Fibroblast of the aortic adventitia (primary cell): ENCODE measurements around the gene SMARCAL1. TPM values are rescaled to one million over a fixed set of nuclear protein-coding genes. Genes with fewer than 3 reads are reported as not detected.

Experiments used
- DNase-seq: peaks from one replicate; pipeline ENCODE4 v3.0.0-alpha.2; 2010; ENCODE audit warnings: low read depth
- H3K4me3 ChIP-seq: 2 replicates; pipeline ENCODE4 v1.5.1; 2011; ENCODE audit warnings: low read depth, mild to moderate bottlenecking, control low read depth, low read length, moderate library complexity
- CTCF ChIP-seq: IDR thresholded peaks from 2 replicates; pipeline ENCODE4 v1.5.1; 2011; ENCODE audit warnings: mild to moderate bottlenecking, low read length, control low read depth, inconsistent platforms; ENCODE audit not compliant: insufficient read depth
- total RNA-seq: library from RNA; depleted of rRNA; stranded (reverse); fragments of >200 nt; gene quantifications from 2 replicates; pipeline ENCODE4 v1.2.3, GENCODE V29; 2012; ENCODE audit warnings: low replicate concordance

The SMARCAL1 gene
- total RNA-seq, 1 donor: 20.6 TPM

GRCh38 chr2:216490061-216490460, 77.8 kb downstream of the SMARCAL1 start:
- DNase-seq: peak; percentile 80
- no peak overlapping the region for H3K4me3 ChIP-seq
- TF ChIP-seq CTCF: no peak

- no peak for DNase-seq
- no peak for TF ChIP-seq CTCF
- no peak overlapping the region for H3K4me3 ChIP-seq
Observed at GRCh38 chr2:216491793-216492596, 79.7 kb downstream of the SMARCAL1 start.

- no peak overlapping the region for H3K4me3 ChIP-seq
- peak; percentile 77 for DNase-seq
- no peak for TF ChIP-seq CTCF
Observed at GRCh38 chr2:216492597-216493333, 80.5 kb downstream of the SMARCAL1 start.

GRCh38 chr2:216493334-216493685, 81.0 kb downstream of the SMARCAL1 start:
- DNase-seq: no peak
- TF ChIP-seq CTCF: no peak
- no peak overlapping the region for H3K4me3 ChIP-seq

GRCh38 chr2:216495656-216496055, 83.4 kb downstream of the SMARCAL1 start:
- TF ChIP-seq CTCF: no peak
- no peak overlapping the region for H3K4me3 ChIP-seq
- peak; percentile 63 for DNase-seq

GRCh38 chr2:216497382-216498069, 85.2 kb downstream of the SMARCAL1 start:
- TF ChIP-seq CTCF: no peak
- peak overlapping the region; percentile 78 for H3K4me3 ChIP-seq
- DNase-seq: no peak
